ENCODE results near the gene FAM120B.

DNA sequence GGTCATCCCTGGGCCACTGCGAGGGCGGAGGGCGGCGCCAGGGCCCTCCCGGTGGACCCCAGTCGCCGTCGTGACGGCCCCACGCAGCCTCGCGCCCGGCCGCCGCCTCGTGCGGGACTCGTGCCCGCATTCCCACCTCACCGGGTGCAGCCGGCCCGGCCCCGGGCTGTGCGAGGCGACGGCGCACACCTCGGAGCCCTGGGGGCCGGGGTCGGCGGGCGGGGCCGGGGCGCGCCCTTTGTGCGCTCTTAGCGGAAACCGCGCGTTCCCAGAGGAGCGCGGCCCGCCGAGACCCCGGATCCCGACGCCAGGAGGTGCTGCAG, 10.2 kb upstream of the FAM120B start:
- TF ChIP-seq, protein P1, sequence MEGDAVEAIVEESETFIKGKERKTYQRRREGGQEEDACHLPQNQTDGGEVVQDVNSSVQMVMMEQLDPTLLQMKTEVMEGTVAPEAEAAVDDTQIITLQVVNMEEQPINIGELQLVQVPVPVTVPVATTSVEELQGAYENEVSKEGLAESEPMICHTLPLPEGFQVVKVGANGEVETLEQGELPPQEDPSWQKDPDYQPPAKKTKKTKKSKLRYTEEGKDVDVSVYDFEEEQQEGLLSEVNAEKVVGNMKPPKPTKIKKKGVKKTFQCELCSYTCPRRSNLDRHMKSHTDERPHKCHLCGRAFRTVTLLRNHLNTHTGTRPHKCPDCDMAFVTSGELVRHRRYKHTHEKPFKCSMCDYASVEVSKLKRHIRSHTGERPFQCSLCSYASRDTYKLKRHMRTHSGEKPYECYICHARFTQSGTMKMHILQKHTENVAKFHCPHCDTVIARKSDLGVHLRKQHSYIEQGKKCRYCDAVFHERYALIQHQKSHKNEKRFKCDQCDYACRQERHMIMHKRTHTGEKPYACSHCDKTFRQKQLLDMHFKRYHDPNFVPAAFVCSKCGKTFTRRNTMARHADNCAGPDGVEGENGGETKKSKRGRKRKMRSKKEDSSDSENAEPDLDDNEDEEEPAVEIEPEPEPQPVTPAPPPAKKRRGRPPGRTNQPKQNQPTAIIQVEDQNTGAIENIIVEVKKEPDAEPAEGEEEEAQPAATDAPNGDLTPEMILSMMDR (conservative IDR thresholded peaks at IDR 0.05 in 1 of 2, IDR thresholded peaks at IDR 0.05 in 1 of 2; ENCODE audit: low read depth in 1 of 2, low read length in 2 of 2) = no peak
- TF ChIP-seq EZH2 (IDR thresholded peaks at IDR 0.05; ENCODE audit: low read length, missing control alignments) = no peak
